H1 (cell line): Measurements from ENCODE around the gene PITRM1. TPM values are rescaled to one million over a fixed set of nuclear protein-coding genes. Genes with fewer than 3 reads are reported as not detected.

Experiments used
- CTCF ChIA-PET: fragments of 300-600 bp; sonication (Branson Sonifier 250); formaldehyde crosslinking; loops from one replicate; lab custom pipeline; 2021; ENCODE audit not compliant: partially characterized antibody; lab: Charles Lee
- POLR2A ChIA-PET: fragments of 300-600 bp; sonication (Branson Sonifier 250); formaldehyde crosslinking; loops from one replicate; lab custom pipeline; 2021; ENCODE audit warnings: inconsistent platforms; ENCODE audit not compliant: partially characterized antibody; lab: Charles Lee
- DNase-seq, 2 experiments: peaks; one replicate each; pipeline versions ENCODE4 v3.0.0 to v3.0.0-alpha.2; 2010 to 2022; ENCODE audit warnings: low spot score in 2 of 2, low read depth in 1 of 2, mixed read lengths in 1 of 2
- FAIRE-seq: peaks from 2 replicates; lab custom pipeline; 2011; peaks lifted over from hg19 to GRCh38; lab: Jason Lieb, UNC
- H2AFZ ChIP-seq: 2 replicates; pipeline ENCODE4 v1.8.1; 2012; ENCODE audit warnings: low read length, inconsistent platforms
- H2AK5ac ChIP-seq: 2 replicates; pipeline ENCODE4 v1.6.1; 2013; ENCODE audit warnings: low read depth, low read length
- H2BK120ac ChIP-seq: replicated peaks from 2 replicates; pipeline ENCODE3; 2013; ENCODE audit warnings: low read depth, low read length, inconsistent platforms
- H2BK12ac ChIP-seq: 2 replicates; pipeline ENCODE4 v1.6.1; 2013; ENCODE audit warnings: low read depth, low read length
- H2BK15ac ChIP-seq: 2 replicates; pipeline ENCODE4 v1.6.1; 2013; ENCODE audit warnings: low read length
- H2BK20ac ChIP-seq: 2 replicates; pipeline ENCODE4 v1.6.1; 2013; ENCODE audit warnings: low read length
- H2BK5ac ChIP-seq: 2 replicates; pipeline ENCODE4 v1.6.1; 2013; ENCODE audit warnings: low read depth, low read length
- H3K14ac ChIP-seq: 2 replicates; pipeline ENCODE4 v1.6.1; 2013; ENCODE audit warnings: inconsistent platforms; ENCODE audit not compliant: insufficient read length
- H3K18ac ChIP-seq: 2 replicates; pipeline ENCODE4 v1.6.1; 2013; ENCODE audit warnings: low read length; ENCODE audit errors: extremely low read depth
- H3K23ac ChIP-seq: 2 replicates; pipeline ENCODE4 v1.6.1; 2013; ENCODE audit warnings: inconsistent platforms; ENCODE audit not compliant: insufficient read length
- H3K23me2 ChIP-seq: 2 replicates; pipeline ENCODE4 v1.6.1; 2013; ENCODE audit warnings: low read depth, low read length
- H3K27ac ChIP-seq: 2 replicates; pipeline ENCODE4 v1.6.1; 2011; ENCODE audit warnings: low read depth, low read length, inconsistent platforms
- H3K27me3 ChIP-seq, 4 experiments: replicated peaks in 1 of 4; 1 replicate in 1 of 4; 2 replicates in 3 of 4; pipeline versions ENCODE4 v1.6.1 to v1.8.1; 2011 to 2013; ENCODE audit warnings: low read length in 3 of 4, mild to moderate bottlenecking in 3 of 4, inconsistent platforms in 2 of 4, mixed read lengths in 2 of 4, moderate library complexity in 1 of 4; ENCODE audit not compliant: control insufficient read depth in 3 of 4, insufficient read depth in 3 of 4; ENCODE audit errors: extremely low read depth in 1 of 4
- H3K36me3 ChIP-seq, 4 experiments: 2 replicates each; pipeline versions ENCODE4 v1.6.1 to v1.8.1; 2011 to 2013; ENCODE audit warnings: mild to moderate bottlenecking in 4 of 4, low read length in 3 of 4, moderate library complexity in 2 of 4, control low read depth in 1 of 4, inconsistent platforms in 1 of 4; ENCODE audit not compliant: insufficient read depth in 4 of 4, control insufficient read depth in 2 of 4
- H3K4ac ChIP-seq: replicated peaks from 2 replicates; pipeline ENCODE3; 2013; ENCODE audit warnings: low read length, low read depth, mixed read lengths, inconsistent platforms; ENCODE audit not compliant: insufficient read length
- H3K4me1 ChIP-seq, 4 experiments: replicated peaks in 1 of 4; 1 replicate in 1 of 4; 2 replicates in 3 of 4; pipeline versions ENCODE4 v1.6.1 to v1.8.1; 2011 to 2013; ENCODE audit warnings: low read length in 3 of 4, inconsistent platforms in 2 of 4, mixed read lengths in 1 of 4; ENCODE audit not compliant: insufficient read depth in 4 of 4, control insufficient read depth in 3 of 4
- H3K4me2 ChIP-seq, 2 experiments: 2 replicates each; pipeline versions ENCODE4 v1.6.1 to v1.8.1; 2011 to 2013; ENCODE audit warnings: low read depth in 2 of 2, low read length in 2 of 2, control low read depth in 1 of 2, inconsistent platforms in 1 of 2, mild to moderate bottlenecking in 1 of 2; ENCODE audit not compliant: insufficient read depth in 1 of 2
- H3K4me3 ChIP-seq, 4 experiments: fragments of 200-600, 300-600 bp in 1 of 4; sonication (generic), shearing (Covaris generic), sonication (Bioruptor Twin) in 1 of 4; 2 replicates each; pipeline versions ENCODE4 v1.5.1 to v1.8.1; 2011 to 2016; ENCODE audit warnings: low read length in 4 of 4, low read depth in 3 of 4, control low read depth in 2 of 4, inconsistent platforms in 2 of 4, mild to moderate bottlenecking in 2 of 4, mixed read lengths in 1 of 4, moderate library complexity in 1 of 4; ENCODE audit not compliant: insufficient read depth in 2 of 4; ENCODE audit errors: extremely low read depth in 1 of 4
- H3K56ac ChIP-seq: replicated peaks from 2 replicates; pipeline ENCODE3; 2013; ENCODE audit warnings: low read depth, mild to moderate bottlenecking, mixed read lengths, low read length, inconsistent platforms; ENCODE audit not compliant: insufficient read length
- H3K79me1 ChIP-seq: 2 replicates; pipeline ENCODE4 v1.6.1; 2013; ENCODE audit warnings: low read depth, low read length, control low read depth
- H3K79me2 ChIP-seq, 2 experiments: 2 replicates each; pipeline versions ENCODE4 v1.6.1 to v1.8.1; 2012 to 2013; ENCODE audit warnings: low read length in 2 of 2, mild to moderate bottlenecking in 2 of 2, inconsistent platforms in 1 of 2; ENCODE audit not compliant: insufficient read depth in 2 of 2, control insufficient read depth in 1 of 2
- H3K9ac ChIP-seq, 4 experiments: replicated peaks in 1 of 4; 1 replicate in 1 of 4; 2 replicates in 3 of 4; pipeline versions ENCODE4 v1.6.1 to v1.8.1; 2011 to 2013; ENCODE audit warnings: low read depth in 3 of 4, low read length in 3 of 4, control low read depth in 2 of 4, mild to moderate bottlenecking in 2 of 4, moderate library complexity in 2 of 4, inconsistent platforms in 1 of 4; ENCODE audit errors: extremely low read depth in 1 of 4
- H3K9me3 ChIP-seq, 2 experiments: 2 replicates each; pipeline versions ENCODE4 v1.6.1 to v1.8.1; 2012 to 2013; ENCODE audit warnings: mild to moderate bottlenecking in 2 of 2, moderate library complexity in 2 of 2, control low read depth in 1 of 2, inconsistent platforms in 1 of 2, low read depth in 1 of 2, low read length in 1 of 2, mixed read lengths in 1 of 2; ENCODE audit not compliant: insufficient read depth in 2 of 2
- H4K20me1 ChIP-seq, 2 experiments: replicated peaks in 1 of 2; 2 replicates each; pipeline versions ENCODE3 to v1.8.1; 2011 to 2013; ENCODE audit warnings: inconsistent platforms in 2 of 2, low read length in 2 of 2, mild to moderate bottlenecking in 1 of 2; ENCODE audit not compliant: insufficient read depth in 2 of 2, control insufficient read depth in 1 of 2
- H4K5ac ChIP-seq: 2 replicates; pipeline ENCODE4 v1.6.1; 2013; ENCODE audit warnings: low read length, low read depth, mixed read lengths, inconsistent platforms; ENCODE audit not compliant: insufficient read length
- H4K8ac ChIP-seq: 2 replicates; pipeline ENCODE4 v1.8.0; 2013; ENCODE audit warnings: mild to moderate bottlenecking, moderate library complexity, low read length, inconsistent platforms; ENCODE audit not compliant: insufficient read depth; ENCODE audit errors: extremely low read depth
- H4K91ac ChIP-seq: replicated peaks from 2 replicates; pipeline ENCODE3; 2013; ENCODE audit warnings: low read length, mixed read lengths, inconsistent platforms; ENCODE audit not compliant: insufficient read length
- CHD2 ChIP-seq: IDR thresholded peaks from 2 replicates; pipeline ENCODE4 v1.6.1; 2012; ENCODE audit warnings: low read length, improper control_type of control experiment
- CREB1 ChIP-seq: IDR thresholded peaks from 2 replicates; pipeline ENCODE4 v1.6.1; 2012; ENCODE audit warnings: inconsistent platforms
- KDM1A ChIP-seq: fragments of 200-600, 300-600 bp; sonication (generic); IDR thresholded peaks from 2 replicates; pipeline ENCODE4 v1.7.1; 2016; ENCODE audit warnings: mild to moderate bottlenecking, low read length, borderline replicate concordance
- KDM4A ChIP-seq: IDR thresholded peaks from one replicate; pipeline ENCODE4 v1.7.1; 2012; ENCODE audit warnings: low read depth, mild to moderate bottlenecking, moderate library complexity, low read length, inconsistent platforms; ENCODE audit not compliant: severe bottlenecking
- NRF1 ChIP-seq: IDR thresholded peaks from 2 replicates; pipeline ENCODE4 v1.6.1; 2011; ENCODE audit warnings: mild to moderate bottlenecking, low read depth, low read length, improper control_type of control experiment
- POU5F1 ChIP-seq: IDR thresholded peaks from 2 replicates; pipeline ENCODE4 v1.6.1; 2011; ENCODE audit warnings: low read depth, mild to moderate bottlenecking, low read length, moderate library complexity
- TAF1 ChIP-seq: IDR thresholded peaks from 2 replicates; pipeline ENCODE4 v1.6.1; 2011; ENCODE audit warnings: mild to moderate bottlenecking, low read depth, low read length
- TAF7 ChIP-seq: optimal IDR thresholded peaks from 2 replicates; pipeline ENCODE3; 2011; ENCODE audit warnings: low read depth, mild to moderate bottlenecking, inconsistent platforms, low read length, moderate library complexity, borderline replicate concordance
- TCF12 ChIP-seq: IDR thresholded peaks from 2 replicates; pipeline ENCODE4 v1.6.1; 2011; ENCODE audit warnings: low read depth, mild to moderate bottlenecking, low read length
- WGBS, 2 experiments: shearing (Covaris generic) in 1 of 2; methylation state at CpG; one replicate each; pipeline versions ENCODE4 v1.1.6 to v1.1.7; 2013 to 2015; ENCODE audit warnings: low lambda C conversion rate in 2 of 2, mixed read lengths in 2 of 2, inconsistent platforms in 1 of 2, low coverage in 1 of 2, missing lambda C conversion rate in 1 of 2; ENCODE audit not compliant: insufficient replicate concordance in 2 of 2, insufficient coverage in 1 of 2, insufficient read length in 1 of 2; ENCODE audit errors: extremely low coverage in 1 of 2, missing lambda C conversion rate in 1 of 2; 5-methylcytosine and 5-hydroxymethylcytosine counted together
- polyA plus RNA-seq, 7 experiments: library from polyadenylated mRNA; depleted of rRNA in 3 of 7; stranded (reverse) in 5 of 7; unstranded in 2 of 7; fragments of >200 nt in 5 of 7; fragments of 200-250 nt in 2 of 7; gene quantifications; 1 replicate in 5 of 7; 2 replicates in 1 of 7; 4 replicates in 1 of 7; pipeline versions ENCODE4 v1.2.1 to v1.2.3, GENCODE V29; 2011 to 2013; ENCODE audit warnings: missing spikeins in 2 of 7, mixed read lengths in 2 of 7
- total RNA-seq: library from RNA; stranded (reverse); fragmentation: NEBNext Ultra II Directional; extraction: Animal tissue kit (Norgen Biotek cat#: 25700); gene quantifications from 2 replicates; pipeline ENCODE4 v1.2.1, GENCODE V29; 2021
- TF ChIP-seq, protein P1 (sequence below): IDR thresholded peaks from 2 replicates; pipeline ENCODE4 v1.6.1; 2012; ENCODE audit warnings: inconsistent platforms
- TF ChIP-seq, protein P2 (sequence below): IDR thresholded peaks from 2 replicates; pipeline ENCODE4 v1.6.1; 2011; ENCODE audit warnings: low read length, improper control_type of control experiment

Gene PITRM1
- total and polyA plus RNA-seq, 2 of the 8 experiments (the other 6 are each of a cell fraction or from before 2014, with no cell fraction given): 18.6 to 31.5 TPM

DNA sequence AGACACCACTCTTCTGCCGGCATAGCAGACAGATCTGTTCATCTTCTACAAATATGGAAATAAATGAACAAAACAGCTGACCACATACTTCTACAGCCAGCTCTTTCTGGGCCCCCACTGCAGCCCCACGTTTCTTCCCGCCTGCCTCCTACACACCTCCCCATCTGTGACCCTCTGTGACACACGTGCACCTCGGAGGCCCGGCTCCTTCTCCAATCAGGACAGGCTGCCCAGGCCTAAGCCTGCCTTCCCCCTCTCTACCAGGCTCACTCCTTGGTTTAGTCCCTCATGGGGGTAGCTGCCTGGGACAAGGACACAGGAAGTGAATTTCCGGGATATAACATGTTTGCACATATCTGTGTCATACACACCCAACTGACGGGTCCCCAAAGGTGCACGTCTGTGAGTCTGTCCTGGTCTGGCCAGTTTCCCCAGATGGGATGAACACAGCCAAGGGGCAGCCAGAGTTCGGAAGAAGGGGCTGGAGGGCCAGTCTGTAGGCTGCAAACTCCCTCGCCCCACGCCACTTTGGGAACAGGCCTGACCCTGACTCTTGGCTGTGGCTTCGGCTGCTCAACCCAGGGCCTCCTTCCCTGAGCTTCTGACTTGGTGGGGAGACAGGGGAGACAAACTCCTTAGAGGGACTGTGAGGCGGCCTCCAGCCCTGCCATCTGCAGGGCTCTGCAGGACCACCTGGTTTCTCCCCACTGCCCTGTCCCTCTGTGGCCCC, 30.3 kb downstream of the PITRM1 start:
- Histone ChIP-seq H3K79me1 (no peaks in the 10 kb centered on the region), H2BK20ac (no peak overlapping the region), H3K4ac (no peak overlapping the region), H4K91ac (no peak overlapping the region), H4K20me1 (peaks cover 2 to 5% of the 10 kb centered on the region in 2 experiments), H3K9me3 (no peaks in the 10 kb centered on the region), H3K4me3 (no peak overlapping the region), H3K79me2 (no peaks in the 10 kb centered on the region), H3K23me2 (no peaks in the 10 kb centered on the region), H3K4me2 (no peak overlapping the region), H3K9ac (no peak overlapping the region), H2BK12ac (no peak overlapping the region), H2AFZ (no peak overlapping the region), H3K27ac (no peak overlapping the region), H3K27me3 (no peaks in the 10 kb centered on the region), H2AK5ac (no peak overlapping the region), H2BK15ac (no peak overlapping the region), H3K14ac (no peak overlapping the region), H3K4me1 (no peaks in the 10 kb centered on the region), H2BK5ac (no peak overlapping the region), H3K18ac (no peak overlapping the region), H4K5ac (no peak overlapping the region), H3K23ac (no peak overlapping the region), H3K56ac (no peak overlapping the region), H4K8ac (no peak overlapping the region; the same call in 1 of the 2 replicates), H3K36me3 (peaks cover 5 to 43% (median 27%) of the 10 kb centered on the region in 4 experiments; a peak in 7 of 8 replicates), H2BK120ac (no peak overlapping the region)
- WGBS, 2 experiments: 92% methylated on average over 14 of the region's 14 CpGs; no CpG with 5 or more reads in 1 of the 2 experiments
- ChIA-PET CTCF (interaction anchor here (1.2 kb wide), 1 partner anchor 11 kb away, joined by 4 read pairs; no protein-coding TSS in a partner anchor), POLR2A (interaction anchor here (0.9 to 1.7 kb wide), 2 partner anchors 11 to 21 kb away, joined by 3 to 7 read pairs; no protein-coding TSS in a partner anchor)
- DNase-seq (no peak), FAIRE-seq (no peak)
- TF ChIP-seq CREB1: no peak
- TF ChIP-seq, protein P1, sequence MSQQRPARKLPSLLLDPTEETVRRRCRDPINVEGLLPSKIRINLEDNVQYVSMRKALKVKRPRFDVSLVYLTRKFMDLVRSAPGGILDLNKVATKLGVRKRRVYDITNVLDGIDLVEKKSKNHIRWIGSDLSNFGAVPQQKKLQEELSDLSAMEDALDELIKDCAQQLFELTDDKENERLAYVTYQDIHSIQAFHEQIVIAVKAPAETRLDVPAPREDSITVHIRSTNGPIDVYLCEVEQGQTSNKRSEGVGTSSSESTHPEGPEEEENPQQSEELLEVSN: no peak
- TF ChIP-seq NRF1: no peak
- TF ChIP-seq CHD2: no peak
- TF ChIP-seq KDM1A: no peak
- TF ChIP-seq, protein P2, sequence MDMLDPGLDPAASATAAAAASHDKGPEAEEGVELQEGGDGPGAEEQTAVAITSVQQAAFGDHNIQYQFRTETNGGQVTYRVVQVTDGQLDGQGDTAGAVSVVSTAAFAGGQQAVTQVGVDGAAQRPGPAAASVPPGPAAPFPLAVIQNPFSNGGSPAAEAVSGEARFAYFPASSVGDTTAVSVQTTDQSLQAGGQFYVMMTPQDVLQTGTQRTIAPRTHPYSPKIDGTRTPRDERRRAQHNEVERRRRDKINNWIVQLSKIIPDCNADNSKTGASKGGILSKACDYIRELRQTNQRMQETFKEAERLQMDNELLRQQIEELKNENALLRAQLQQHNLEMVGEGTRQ: no peak
- no peak for TF ChIP-seq TAF1
- no peak for TF ChIP-seq KDM4A
- TF ChIP-seq POU5F1: no peak
- no peak for TF ChIP-seq TCF12
- TF ChIP-seq TAF7: no peak
